ENCODE measurements around the gene NSUN2. TPM values are rescaled to one million over a fixed set of nuclear protein-coding genes. Genes with fewer than 3 reads are reported as not detected.

Gene NSUN2
- total and polyA plus RNA-seq, 2 experiments from 2014 or later: 65.4 to 112 TPM

- Histone ChIP-seq H3K27ac (ENCODE audit: low read depth) (no peak overlapping the region), H3K36me3 (ENCODE audit: insufficient read depth) (no peaks in the 10 kb centered on the region), H3K4me2 (no peak overlapping the region), H3K27me3 (ENCODE audit: insufficient read depth) (no peaks in the 10 kb centered on the region), H4K20me1 (replicated peaks; ENCODE audit: insufficient read depth) (no peaks in the 10 kb centered on the region), H3K4me1 (ENCODE audit: insufficient read depth) (no peaks in the 10 kb centered on the region), H3F3A (replicated peaks; ENCODE audit: low read depth) (no peaks in the 10 kb centered on the region), H3K9me2 (ENCODE audit: insufficient read depth) (no peaks in the 10 kb centered on the region), H2AFZ (no peak overlapping the region), H3K4me3 (no peak overlapping the region), H3K79me2 (replicated peaks; ENCODE audit: insufficient read depth) (no peaks in the 10 kb centered on the region)
- ATAC-seq: no peak
- Mint-ChIP-seq H3K27ac (no peak overlapping the region), H3K27me3 (ENCODE audit: insufficient read depth, low read depth, poor library complexity) (peaks cover 2% of the 10 kb centered on the region), H3K36me3 (ENCODE audit: low read depth) (peaks cover 15% of the 10 kb centered on the region), H3K4me1 (peaks cover 4% of the 10 kb centered on the region; the same call in 2 of the 3 replicates), H3K4me3 (no peak overlapping the region), H3K9me3 (no peaks in the 10 kb centered on the region)
- no peak for DNase-seq (ENCODE audit: low spot score)
- TF ChIP-seq ZNF331 (CRISPR knock-in tag; IDR thresholded peaks at IDR 0.05; ENCODE audit: low read depth) (no peak), NANOG (IDR thresholded peaks at IDR 0.05; ENCODE audit: borderline replicate concordance) (no peak), EZH2phosphoT487 (IDR thresholded peaks at IDR 0.05; ENCODE audit: unreplicated experiment) (no peak), CREB1 (CRISPR knock-in tag; IDR thresholded peaks at IDR 0.05; ENCODE audit: low read depth) (no peak), REST (IDR thresholded peaks at IDR 0.05; ENCODE audit: unreplicated experiment) (no peak), EZH2 (IDR thresholded peaks at IDR 0.05; ENCODE audit: low read depth, unreplicated experiment) (no peak), CTCF (conservative IDR thresholded peaks at IDR 0.05; ENCODE audit: low read depth in 2 of 2) (no peak), ZNF462 (CRISPR knock-in tag; IDR thresholded peaks at IDR 0.05) (no peak), ZNF114 (CRISPR knock-in tag; IDR thresholded peaks at IDR 0.05) (no peak), STAT1 (IDR thresholded peaks at IDR 0.05; ENCODE audit: unreplicated experiment) (no peak), POLR2AphosphoS5 (IDR thresholded peaks at IDR 0.05; ENCODE audit: low read depth) (no peak), JUNB (IDR thresholded peaks at IDR 0.05; ENCODE audit: unreplicated experiment) (no peak), ETS1 (IDR thresholded peaks at IDR 0.05) (no peak)
Observed at GRCh38 chr5:6592601-6593000, 40.2 kb downstream of the NSUN2 start.
